HepG2 (cell line): ENCODE data around the gene RPS6KB2. TPM values are rescaled to one million over a fixed set of nuclear protein-coding genes. Genes with fewer than 3 reads are reported as not detected.

Source experiments
- AGO1 ChIP-seq: fragments of 200-400 bp; formaldehyde crosslinking; IDR thresholded peaks from 2 replicates; pipeline ENCODE4 v1.6.1; 2017; ENCODE audit warnings: mild to moderate bottlenecking, low read depth, low read length, moderate library complexity; ENCODE audit not compliant: poor library complexity, severe bottlenecking
- ATF5 ChIP-seq: sonication (generic); formaldehyde crosslinking; IDR thresholded peaks from 2 replicates; pipeline ENCODE4 v1.4.0; 2020; ENCODE audit warnings: mild to moderate bottlenecking, low read depth, missing genetic modification reagents
- CBX1 ChIP-seq: IDR thresholded peaks from one replicate; pipeline ENCODE4 v1.6.1; 2016; ENCODE audit warnings: antibody characterized with exemption, low read depth
- CREB1 ChIP-seq, 2 experiments: fragments of 450-650 bp in 1 of 2; IDR thresholded peaks; 2 replicates each; pipeline ENCODE4 v1.6.1; 2016 to 2017; ENCODE audit warnings: control low read depth in 1 of 2, mild to moderate bottlenecking in 1 of 2, missing compliant biosample characterization in 1 of 2, missing genetic modification characterization in 1 of 2
- DBP ChIP-seq: sonication (generic); formaldehyde crosslinking; IDR thresholded peaks from 2 replicates; pipeline ENCODE4 v1.4.0; 2020; ENCODE audit warnings: missing genetic modification reagents; ENCODE audit errors: not compliant biosample characterization
- KDM3A ChIP-seq: IDR thresholded peaks from 2 replicates; pipeline ENCODE4 v1.6.1; 2018; ENCODE audit warnings: low read depth, missing compliant biosample characterization
- KMT2A ChIP-seq: sonication (generic); formaldehyde crosslinking; IDR thresholded peaks from 2 replicates; pipeline ENCODE4 v1.4.0; 2020; ENCODE audit warnings: missing genetic modification reagents
- MXI1 ChIP-seq: IDR thresholded peaks from 3 replicates; pipeline ENCODE4 v1.6.1; 2012; ENCODE audit warnings: low read depth, low read length, inconsistent platforms, borderline replicate concordance
- SETDB1 ChIP-seq: sonication (generic); formaldehyde crosslinking; IDR thresholded peaks from 2 replicates; pipeline ENCODE4 v1.5.1; 2020; ENCODE audit warnings: missing genetic modification reagents, mild to moderate bottlenecking, borderline replicate concordance
- THAP11 ChIP-seq: IDR thresholded peaks from 2 replicates; pipeline ENCODE4 v1.6.1; 2016; ENCODE audit warnings: missing biosample characterization, missing genetic modification reagents
- ZBTB7B ChIP-seq: sonication (generic); formaldehyde crosslinking; IDR thresholded peaks from 2 replicates; pipeline ENCODE4 v1.4.0; 2020; ENCODE audit warnings: missing genetic modification reagents
- ZMAT3 ChIP-seq: sonication (generic); formaldehyde crosslinking; conservative IDR thresholded peaks from 2 replicates; pipeline ENCODE4 v1.7.0; 2021; ENCODE audit warnings: missing genetic modification reagents
- ZNF124 ChIP-seq: sonication (generic); formaldehyde crosslinking; IDR thresholded peaks from 2 replicates; pipeline ENCODE4 v1.4.0; 2020; ENCODE audit warnings: missing genetic modification reagents
- ZNF282 ChIP-seq: fragments of 450-650 bp; IDR thresholded peaks from 2 replicates; pipeline ENCODE4 v1.6.1; 2018; ENCODE audit not compliant: partially characterized antibody
- ZNF616 ChIP-seq: sonication (generic); formaldehyde crosslinking; IDR thresholded peaks from 2 replicates; pipeline ENCODE4 v1.5.0; 2020; ENCODE audit warnings: low read depth, mild to moderate bottlenecking, missing genetic modification reagents
- ZNF850 ChIP-seq: sonication (generic); formaldehyde crosslinking; conservative IDR thresholded peaks from 2 replicates; pipeline ENCODE4 v1.9.0; 2021; ENCODE audit warnings: mild to moderate bottlenecking, missing genetic modification reagents
- ZSCAN9 ChIP-seq: IDR thresholded peaks from 2 replicates; pipeline ENCODE4 v1.6.1; 2016; ENCODE audit warnings: borderline replicate concordance
- polyA plus RNA-seq, 8 experiments: library from polyadenylated mRNA; depleted of rRNA in 3 of 8; stranded (reverse) in 7 of 8; unstranded in 1 of 8; fragments of >200 nt; fragmentation: Illumina TruSeq in 4 of 8; extraction: Trizol in 4 of 8; gene quantifications; 2 replicates each; pipeline versions ENCODE4 v1.2.1 to v1.2.3, GENCODE V29; 2011 to 2016; ENCODE audit warnings: low read depth in 4 of 8, missing spikeins in 1 of 8, mixed read lengths in 1 of 8; ENCODE audit not compliant: insufficient read depth in 1 of 8
- total RNA-seq, 5 experiments: library from RNA; depleted of rRNA; stranded (reverse); fragments of >200 nt; fragmentation: Illumina TruSeq; extraction: Trizol; gene quantifications; 2 replicates each; pipeline ENCODE4 v1.2.3, GENCODE V29; 2016; ENCODE audit warnings: low read depth in 1 of 5
- TF ChIP-seq, protein P1 (sequence below): sonication (generic); formaldehyde crosslinking; IDR thresholded peaks from 2 replicates; pipeline ENCODE4 v1.4.0; 2020; ENCODE audit warnings: missing genetic modification reagents
- TF ChIP-seq, protein P2 (sequence below), 2 experiments: IDR thresholded peaks; 2 replicates each; pipeline ENCODE4 v1.6.1; 2011 to 2012; ENCODE audit warnings: low read length in 2 of 2, borderline replicate concordance in 1 of 2, low read depth in 1 of 2, mild to moderate bottlenecking in 1 of 2, moderate library complexity in 1 of 2

RPS6KB2 gene
- total and polyA plus RNA-seq, 2 of the 13 experiments (the other 11 are each of a cell fraction or from before 2014, with no cell fraction given), result 52.9 to 54.8 TPM

DNA sequence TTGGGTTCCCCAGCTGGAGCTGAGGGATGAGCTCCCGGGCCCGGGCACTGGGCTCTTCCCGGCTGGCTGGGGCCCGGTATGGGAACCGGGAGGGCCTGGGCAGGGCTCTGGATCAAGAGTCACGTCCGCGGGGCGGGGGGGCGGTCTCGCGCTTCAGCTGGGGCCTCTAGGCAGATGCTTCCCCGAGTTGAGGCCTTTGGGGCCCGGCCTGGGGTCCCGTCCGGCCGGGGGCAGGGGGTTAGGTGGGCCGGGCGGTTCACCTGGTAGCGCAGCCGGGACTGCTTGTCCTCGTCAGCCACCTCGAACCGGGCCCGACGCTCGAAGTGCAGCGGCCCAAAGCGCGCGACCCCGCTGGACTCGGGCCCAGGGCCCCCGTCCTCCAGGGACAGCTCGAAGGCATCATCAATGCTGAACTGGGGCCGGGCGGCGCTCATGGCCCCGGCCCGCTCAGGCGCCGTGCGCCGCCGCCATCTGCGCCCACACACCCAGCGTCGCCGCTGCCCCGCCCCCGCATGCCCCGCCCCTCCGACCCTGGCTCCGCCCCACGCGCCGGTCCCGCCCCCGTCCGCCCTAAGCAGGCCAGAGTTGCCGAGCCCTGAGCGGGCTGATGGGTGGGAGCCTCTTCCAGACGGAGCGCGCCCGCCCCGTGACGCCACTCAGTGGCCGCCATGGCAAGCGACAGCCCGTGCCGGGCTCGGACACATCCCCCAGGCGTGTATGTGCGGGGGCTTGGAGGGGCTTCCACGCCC is 40.6 kb downstream of the RPS6KB2 start, which contains the start of gene TMEM134 (continued):
- TF ChIP-seq ZBTB7B (CRISPR knock-in tag), result peak; percentile 76
- TF ChIP-seq CBX1, result peak; percentile 57
- peak; percentile 39; the same call in 1 of the 2 replicates for TF ChIP-seq ZNF124 (CRISPR knock-in tag)
- TF ChIP-seq ZNF850, result 0 out of 2 replicates have a peak, but pooled peaks have one; percentile 81
- TF ChIP-seq KMT2A (CRISPR knock-in tag), result peak; percentile 19; the same call in 1 of the 2 replicates
- TF ChIP-seq THAP11 (CRISPR knock-in tag), result peak; percentile 89
- TF ChIP-seq ZNF616 (CRISPR knock-in tag), result peak; percentile 62
- TF ChIP-seq KDM3A (CRISPR knock-in tag), result peak; percentile 67; the same call in 1 of the 2 replicates
- TF ChIP-seq SETDB1, result no peak
- TF ChIP-seq, protein P1, sequence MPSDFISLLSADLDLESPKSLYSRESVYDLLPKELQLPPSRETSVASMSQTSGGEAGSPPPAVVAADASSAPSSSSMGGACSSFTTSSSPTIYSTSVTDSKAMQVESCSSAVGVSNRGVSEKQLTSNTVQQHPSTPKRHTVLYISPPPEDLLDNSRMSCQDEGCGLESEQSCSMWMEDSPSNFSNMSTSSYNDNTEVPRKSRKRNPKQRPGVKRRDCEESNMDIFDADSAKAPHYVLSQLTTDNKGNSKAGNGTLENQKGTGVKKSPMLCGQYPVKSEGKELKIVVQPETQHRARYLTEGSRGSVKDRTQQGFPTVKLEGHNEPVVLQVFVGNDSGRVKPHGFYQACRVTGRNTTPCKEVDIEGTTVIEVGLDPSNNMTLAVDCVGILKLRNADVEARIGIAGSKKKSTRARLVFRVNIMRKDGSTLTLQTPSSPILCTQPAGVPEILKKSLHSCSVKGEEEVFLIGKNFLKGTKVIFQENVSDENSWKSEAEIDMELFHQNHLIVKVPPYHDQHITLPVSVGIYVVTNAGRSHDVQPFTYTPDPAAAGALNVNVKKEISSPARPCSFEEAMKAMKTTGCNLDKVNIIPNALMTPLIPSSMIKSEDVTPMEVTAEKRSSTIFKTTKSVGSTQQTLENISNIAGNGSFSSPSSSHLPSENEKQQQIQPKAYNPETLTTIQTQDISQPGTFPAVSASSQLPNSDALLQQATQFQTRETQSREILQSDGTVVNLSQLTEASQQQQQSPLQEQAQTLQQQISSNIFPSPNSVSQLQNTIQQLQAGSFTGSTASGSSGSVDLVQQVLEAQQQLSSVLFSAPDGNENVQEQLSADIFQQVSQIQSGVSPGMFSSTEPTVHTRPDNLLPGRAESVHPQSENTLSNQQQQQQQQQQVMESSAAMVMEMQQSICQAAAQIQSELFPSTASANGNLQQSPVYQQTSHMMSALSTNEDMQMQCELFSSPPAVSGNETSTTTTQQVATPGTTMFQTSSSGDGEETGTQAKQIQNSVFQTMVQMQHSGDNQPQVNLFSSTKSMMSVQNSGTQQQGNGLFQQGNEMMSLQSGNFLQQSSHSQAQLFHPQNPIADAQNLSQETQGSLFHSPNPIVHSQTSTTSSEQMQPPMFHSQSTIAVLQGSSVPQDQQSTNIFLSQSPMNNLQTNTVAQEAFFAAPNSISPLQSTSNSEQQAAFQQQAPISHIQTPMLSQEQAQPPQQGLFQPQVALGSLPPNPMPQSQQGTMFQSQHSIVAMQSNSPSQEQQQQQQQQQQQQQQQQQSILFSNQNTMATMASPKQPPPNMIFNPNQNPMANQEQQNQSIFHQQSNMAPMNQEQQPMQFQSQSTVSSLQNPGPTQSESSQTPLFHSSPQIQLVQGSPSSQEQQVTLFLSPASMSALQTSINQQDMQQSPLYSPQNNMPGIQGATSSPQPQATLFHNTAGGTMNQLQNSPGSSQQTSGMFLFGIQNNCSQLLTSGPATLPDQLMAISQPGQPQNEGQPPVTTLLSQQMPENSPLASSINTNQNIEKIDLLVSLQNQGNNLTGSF (CRISPR knock-in tag), result no peak
- peak; percentile 87; the same call in 1 of the 3 replicates for TF ChIP-seq MXI1
- TF ChIP-seq CREB1 (IDR thresholded peaks at IDR 0.05), result peak; percentile 70
- TF ChIP-seq CREB1 (CRISPR knock-in tag; IDR thresholded peaks at IDR 0.05), result no peak
- TF ChIP-seq ZMAT3, result peak; percentile 44; the same call in 1 of the 2 replicates
- peak; percentile 15 for TF ChIP-seq AGO1
- no peak for TF ChIP-seq ZSCAN9 (CRISPR knock-in tag)
- no peak for TF ChIP-seq DBP (CRISPR knock-in tag)
- no peak for TF ChIP-seq ZNF282
- TF ChIP-seq, protein P2, sequence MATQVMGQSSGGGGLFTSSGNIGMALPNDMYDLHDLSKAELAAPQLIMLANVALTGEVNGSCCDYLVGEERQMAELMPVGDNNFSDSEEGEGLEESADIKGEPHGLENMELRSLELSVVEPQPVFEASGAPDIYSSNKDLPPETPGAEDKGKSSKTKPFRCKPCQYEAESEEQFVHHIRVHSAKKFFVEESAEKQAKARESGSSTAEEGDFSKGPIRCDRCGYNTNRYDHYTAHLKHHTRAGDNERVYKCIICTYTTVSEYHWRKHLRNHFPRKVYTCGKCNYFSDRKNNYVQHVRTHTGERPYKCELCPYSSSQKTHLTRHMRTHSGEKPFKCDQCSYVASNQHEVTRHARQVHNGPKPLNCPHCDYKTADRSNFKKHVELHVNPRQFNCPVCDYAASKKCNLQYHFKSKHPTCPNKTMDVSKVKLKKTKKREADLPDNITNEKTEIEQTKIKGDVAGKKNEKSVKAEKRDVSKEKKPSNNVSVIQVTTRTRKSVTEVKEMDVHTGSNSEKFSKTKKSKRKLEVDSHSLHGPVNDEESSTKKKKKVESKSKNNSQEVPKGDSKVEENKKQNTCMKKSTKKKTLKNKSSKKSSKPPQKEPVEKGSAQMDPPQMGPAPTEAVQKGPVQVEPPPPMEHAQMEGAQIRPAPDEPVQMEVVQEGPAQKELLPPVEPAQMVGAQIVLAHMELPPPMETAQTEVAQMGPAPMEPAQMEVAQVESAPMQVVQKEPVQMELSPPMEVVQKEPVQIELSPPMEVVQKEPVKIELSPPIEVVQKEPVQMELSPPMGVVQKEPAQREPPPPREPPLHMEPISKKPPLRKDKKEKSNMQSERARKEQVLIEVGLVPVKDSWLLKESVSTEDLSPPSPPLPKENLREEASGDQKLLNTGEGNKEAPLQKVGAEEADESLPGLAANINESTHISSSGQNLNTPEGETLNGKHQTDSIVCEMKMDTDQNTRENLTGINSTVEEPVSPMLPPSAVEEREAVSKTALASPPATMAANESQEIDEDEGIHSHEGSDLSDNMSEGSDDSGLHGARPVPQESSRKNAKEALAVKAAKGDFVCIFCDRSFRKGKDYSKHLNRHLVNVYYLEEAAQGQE (IDR thresholded peaks at IDR 0.05; ENCODE audit: borderline replicate concordance in 1 of 2, low read depth in 1 of 2, low read length in 2 of 2), result no peak; a peak in 1 of 4 replicates
- TF ChIP-seq ATF5 (CRISPR knock-in tag), result no peak
